GM21737 (cell line): Measurements from ENCODE around the gene TMCC3.
"Not testable (repeated sequence)": the region's sequence is repeated elsewhere in the genome, so short reads cannot be mapped to it uniquely, and the experiment has no call there.

Source experiments
- ATAC-seq: cut with Tn5 transposase; IDR thresholded peaks from one replicate; pipeline ENCODE4 v1.9.1; 2021; ENCODE audit warnings: mild to moderate bottlenecking, moderate library complexity; ENCODE audit not compliant: unreplicated experiment

The TMCC3 gene

DNA sequence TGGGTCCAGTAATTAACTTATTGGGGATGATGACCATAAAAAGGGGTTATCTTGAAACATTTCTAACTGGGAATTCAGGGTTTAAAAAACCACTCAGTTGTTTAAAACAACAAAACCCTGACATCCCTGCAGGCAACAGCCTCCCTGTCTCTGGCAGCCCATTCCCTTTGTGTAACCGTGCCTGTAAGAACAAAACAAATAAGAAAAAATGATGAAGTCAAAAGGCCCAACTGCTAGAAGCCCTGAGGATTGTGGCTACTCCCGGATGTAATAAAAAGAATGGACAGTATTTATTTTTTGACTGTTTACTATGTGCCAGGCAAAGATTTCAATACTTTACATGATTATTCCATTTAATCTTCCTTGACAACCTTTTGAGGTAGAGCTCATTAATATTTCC lies 75.3 kb downstream of the TMCC3 start:
- ATAC-seq = no peak

DNA sequence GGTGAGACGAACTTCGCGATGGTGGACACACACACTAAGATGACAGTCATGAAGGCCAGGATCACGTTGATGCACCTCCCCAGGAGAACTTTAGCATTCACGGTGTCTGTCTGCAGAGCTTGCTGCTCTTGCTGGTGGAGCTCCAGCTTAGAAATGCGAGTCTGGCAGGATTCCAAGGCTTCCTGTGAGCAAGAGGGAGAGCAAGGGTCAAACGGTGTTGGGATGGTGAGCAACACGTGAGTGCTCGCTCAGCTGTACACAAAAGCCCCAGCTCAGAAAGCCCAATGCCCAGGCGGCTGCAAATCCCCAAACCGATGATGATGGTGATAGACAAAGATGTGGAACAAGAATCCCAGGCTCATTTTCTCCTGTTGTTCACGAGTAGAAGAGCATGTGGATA lies 78.8 kb downstream of the TMCC3 start:
- ATAC-seq = no peak

DNA sequence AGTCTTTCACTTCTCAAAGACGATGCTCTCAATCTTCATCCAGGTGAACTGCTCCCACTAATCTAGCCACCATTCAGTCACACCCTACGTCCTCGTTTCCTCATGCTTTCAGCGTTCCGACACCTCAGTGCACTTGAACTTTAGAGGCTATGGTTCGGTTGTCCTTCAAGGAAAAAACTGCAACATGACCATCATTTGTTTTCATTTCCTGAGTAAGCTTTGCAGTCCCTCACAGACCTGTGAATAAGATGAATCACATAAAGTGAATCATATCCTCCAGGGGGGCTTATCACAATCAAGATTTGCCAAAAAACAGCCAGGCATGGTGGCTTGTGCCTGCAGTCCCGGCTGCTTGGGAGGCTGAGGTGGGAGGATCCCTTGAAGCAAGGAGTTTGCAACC lies 80.2 kb downstream of the TMCC3 start:
- no peak for ATAC-seq

DNA sequence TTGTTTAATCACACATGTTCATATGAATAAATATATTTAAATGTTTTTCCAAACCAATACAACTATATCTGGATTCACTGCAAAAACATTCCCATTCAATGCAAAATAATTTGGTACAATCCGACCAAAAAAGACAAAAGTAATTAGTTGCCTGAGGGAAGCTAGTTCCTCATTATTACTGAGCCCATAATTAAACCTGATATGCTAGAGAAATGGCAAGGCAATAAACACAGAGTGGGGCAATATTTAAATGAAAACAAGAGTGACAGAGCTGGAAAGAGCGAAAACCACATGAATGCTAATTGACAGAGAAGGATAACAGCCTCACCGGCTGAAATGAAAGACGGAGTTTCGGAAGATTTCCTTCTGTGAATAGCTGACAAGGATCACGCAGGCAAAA lies 82.6 kb downstream of the TMCC3 start:
- ATAC-seq = no peak

DNA sequence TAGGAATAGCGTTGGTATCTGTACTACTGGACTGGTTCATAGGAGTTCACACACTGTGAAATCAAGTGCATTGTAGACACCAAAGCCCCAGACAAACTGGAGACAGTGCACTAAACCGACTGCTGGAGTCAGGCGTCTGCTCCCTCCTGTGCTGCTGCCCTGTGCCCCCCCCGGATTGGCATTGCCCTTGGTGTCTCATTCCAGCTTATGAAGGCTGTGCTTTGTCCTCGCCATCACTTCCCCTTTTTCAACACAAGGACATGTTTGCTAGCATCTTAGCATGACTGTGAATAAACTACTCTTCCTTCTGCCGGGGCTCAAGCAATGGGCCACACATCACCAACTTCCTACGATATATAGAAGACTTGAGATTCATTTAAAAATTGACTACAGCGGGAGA lies 84.0 kb downstream of the TMCC3 start:
- no peak for ATAC-seq

DNA sequence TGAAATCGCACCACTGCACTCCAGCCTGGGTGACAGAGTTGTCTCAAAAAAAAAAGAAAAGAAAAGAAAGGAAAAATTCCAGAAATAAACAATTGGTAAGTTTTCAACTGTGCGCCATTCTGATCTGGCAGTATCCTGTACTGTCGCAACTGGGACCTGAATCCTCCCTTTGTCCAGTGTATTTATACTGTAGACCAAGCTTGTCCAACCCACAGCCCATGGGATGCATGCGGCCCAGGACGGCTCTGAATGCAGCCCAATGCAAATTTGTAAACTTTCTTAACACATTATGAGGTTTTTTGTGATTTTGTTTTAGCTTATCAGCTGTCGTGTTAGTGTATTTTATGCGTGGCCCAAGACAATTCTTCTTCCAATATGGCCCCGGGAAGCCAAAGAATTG lies 84.7 kb downstream of the TMCC3 start:
- no peak for ATAC-seq

DNA sequence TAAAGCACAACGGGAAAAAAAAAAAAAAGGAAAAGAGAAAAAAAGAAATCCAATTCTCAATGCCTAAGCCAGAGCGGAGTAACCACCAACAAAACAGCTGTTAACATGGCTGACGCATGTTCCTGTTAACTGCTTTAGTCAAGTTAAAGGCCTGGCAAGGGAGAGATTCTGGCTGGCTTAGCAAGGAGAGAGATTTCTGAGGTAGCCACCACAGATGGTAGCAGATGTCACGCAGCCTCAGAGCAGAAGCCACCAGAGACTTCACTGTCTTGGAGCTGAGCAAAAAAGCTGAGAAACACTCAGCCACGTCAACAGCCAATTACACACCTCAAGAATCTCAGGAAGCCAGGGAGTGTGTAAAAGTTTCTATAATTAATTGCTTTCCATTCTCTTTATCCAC lies 87.1 kb downstream of the TMCC3 start:
- no peak for ATAC-seq

DNA sequence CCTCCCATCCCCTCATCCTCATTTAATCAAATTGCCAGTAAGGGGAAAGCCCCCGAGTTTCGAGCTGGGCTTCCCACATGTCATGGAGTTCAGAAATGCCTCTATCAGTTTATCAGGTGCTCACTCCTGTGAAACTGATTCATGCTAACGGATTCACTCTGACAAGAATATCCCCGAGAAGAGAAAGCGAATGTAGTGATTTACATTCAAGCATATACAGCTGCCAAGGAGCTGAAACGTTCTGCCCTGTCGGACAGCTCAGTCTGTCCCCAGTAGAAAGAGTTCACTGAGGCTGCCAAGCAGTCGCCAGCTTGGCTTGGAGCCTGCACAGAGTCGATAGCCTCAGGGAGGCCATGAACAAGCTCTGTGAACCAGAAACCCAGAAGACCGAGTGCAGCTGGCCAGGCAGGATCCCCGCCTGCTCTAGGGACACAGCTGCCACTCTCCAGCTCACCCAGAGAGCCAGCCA lies 88.4 kb downstream of the TMCC3 start:
- peak; percentile 74 for ATAC-seq

DNA sequence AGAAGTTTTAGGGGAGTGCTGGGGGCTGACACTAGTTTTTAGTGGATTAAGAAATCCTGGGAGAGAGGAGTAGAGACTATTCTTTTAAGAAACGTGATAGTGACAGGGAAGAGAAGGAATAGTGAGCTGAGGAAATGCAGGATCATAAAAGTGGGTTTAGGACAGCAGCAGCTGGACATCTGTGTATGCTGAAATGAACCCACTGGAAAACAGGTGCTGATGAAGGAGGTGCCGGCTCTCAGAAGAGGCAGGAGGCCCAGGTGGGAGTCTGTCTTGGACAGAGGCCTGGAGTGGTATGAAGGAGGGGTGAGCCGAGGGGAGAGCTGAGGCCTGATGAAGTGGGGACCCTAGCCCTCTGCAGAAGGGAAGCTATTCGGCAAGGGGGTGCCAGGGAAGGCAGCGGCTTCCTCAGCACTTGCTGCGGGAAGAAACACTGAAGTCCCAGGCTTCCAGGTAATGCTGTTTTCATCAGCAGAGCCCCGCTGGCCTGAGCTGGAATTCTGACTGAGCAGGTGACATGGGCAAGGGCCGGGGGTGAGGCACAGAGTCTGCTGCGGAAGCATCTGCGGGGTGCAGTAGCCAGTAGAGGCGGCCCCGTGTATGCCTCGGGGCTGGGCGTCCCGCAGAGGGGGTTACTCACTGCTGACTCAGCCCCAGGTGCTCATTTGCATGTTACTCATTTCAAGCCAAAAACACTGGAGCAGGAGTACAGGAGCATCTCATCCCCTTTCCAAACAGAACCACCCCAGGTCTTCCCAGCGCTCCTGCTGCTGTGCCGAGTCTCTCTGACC lies 89.7 kb downstream of the TMCC3 start:
- peak; percentile 55 for ATAC-seq

DNA sequence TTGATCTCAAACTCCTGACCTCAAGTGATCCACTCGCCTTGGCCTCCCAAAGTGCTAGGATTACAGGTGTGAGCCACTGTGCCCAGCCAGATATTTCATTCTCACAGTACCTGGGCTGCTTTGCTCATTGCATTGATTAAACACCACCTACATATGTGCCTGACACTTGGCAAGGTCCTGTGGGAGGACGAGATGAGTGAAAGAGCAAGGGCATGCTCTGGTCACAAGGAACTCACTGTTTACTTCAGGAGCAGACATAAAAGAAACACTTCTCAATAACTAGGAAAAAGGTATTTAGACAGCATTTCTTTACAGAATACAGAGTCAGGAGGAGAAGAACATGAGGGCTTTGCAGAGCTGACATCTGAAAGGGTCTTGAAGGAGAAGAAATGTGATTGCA lies 91.7 kb downstream of the TMCC3 start:
- no peak for ATAC-seq

DNA sequence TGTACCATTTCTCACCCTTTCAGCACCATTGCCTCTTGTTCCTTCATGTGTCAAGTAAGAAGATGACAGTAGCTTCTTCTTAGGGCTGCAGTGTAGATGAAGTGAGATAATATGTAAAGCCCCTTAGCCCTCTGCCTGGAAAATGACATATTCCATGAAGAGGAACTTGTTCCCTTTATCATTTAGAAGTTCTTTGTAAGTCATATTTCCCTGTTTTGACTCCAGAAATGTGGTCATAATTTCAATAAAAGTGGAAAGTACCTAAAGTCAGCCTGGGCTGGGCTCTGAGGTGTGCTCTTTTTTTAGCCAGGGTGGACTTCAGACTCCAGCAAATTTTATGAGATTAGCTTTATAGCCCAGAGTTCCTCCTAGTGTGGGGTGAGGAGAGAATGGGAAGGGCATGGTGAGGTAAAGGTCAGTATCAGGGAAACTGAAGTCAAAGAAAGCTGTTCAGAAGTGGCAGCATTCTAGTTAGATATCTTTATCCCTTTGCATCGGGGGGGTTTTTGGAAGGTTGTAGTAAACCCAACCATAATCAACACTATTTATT lies 92.5 kb downstream of the TMCC3 start:
- ATAC-seq = no peak

DNA sequence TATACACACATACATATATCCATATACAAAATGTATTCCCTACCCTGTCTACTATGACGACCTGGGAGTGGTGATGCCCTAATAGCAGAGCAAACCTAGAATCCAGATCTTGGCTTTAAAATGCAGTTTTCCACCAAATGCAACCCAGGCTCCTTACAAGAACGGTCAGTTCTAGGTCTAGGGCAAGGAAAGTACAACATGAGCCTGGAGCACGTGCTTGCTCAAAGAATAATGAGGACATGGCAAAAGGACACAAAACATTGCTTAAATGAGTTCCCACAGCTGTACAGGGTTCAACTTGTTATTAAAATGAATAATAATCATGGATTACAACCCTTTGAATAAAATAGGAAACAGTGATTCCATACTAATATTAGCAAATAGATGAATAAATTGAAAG lies 94.7 kb downstream of the TMCC3 start:
- no peak for ATAC-seq

DNA sequence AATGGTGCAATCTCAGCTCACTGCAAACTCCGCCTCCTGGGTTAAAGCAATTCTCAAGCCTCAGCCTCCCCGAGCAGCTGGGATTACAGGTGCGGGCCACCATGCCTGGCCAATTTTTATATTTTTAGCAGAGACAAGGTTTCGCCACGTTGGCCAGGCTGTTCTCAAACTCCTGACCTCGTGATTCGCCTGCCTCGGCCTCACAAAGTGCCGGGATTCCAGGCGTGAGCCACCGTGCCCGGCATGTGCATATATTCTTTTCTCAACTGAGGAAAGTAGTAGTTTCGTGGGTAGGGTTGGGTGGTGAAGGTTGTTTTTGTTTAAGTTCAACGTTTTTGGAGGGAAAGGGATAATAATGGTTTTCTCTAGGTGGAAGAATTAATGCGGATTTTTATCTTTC lies 96.5 kb downstream of the TMCC3 start:
- no peak for ATAC-seq

DNA sequence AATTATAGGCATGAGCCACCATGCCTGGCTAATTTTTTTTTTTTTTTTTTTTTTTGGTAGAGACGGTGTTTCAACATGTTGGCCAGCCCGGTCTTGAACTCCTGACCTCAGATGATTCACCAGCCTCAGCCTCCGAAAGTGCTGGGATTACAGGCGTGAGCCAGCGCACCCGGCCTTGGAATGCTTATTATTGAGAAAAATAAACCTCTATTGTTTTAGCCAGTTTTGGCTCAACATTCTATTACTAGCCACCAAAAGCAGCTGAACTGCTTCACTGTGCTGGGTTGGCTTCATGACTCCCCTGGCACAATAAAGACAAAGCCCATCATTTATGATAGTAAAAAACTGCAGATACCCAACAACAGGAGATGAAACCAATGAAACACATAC lies 97.2 kb downstream of the TMCC3 start:
- ATAC-seq = no peak

DNA sequence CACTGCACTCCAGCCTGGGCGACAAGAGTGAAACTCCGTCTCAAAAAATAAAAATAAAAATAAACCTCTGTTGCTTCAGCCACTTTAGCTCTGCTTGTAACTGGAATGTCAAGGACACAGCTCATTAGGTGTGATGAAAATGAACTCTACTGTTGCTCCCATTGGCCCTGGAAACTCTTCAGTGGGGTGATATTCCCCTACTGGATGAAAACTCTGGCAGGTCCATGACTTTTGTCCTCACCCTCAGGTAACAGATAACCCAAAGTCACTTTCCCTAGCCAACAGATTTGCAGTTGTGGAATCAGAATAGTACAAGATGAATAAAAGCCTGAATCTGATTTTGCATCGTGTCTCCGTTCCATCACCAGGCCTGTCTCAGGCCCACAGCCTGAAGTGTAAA lies 98.5 kb downstream of the TMCC3 start:
- ATAC-seq = no peak

DNA sequence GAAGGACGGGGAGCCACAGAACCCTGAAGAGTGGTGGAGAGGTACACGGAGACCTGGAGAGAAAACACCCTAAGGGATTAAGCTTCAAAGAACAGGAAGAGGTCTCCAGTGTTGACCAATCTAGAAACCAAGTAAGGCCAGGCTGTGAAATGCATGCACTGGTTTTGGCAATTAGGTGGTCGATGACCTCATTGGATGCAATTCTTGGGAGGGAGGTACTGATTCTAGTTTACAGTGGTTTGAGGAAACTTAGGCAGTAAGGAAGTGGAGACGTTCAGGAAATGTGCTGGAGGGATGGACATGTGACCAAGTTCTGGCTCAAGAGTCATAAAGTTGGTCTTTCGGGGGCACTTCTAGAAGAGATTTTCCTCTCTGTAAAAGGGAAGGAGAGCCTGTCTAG lies 99.4 kb downstream of the TMCC3 start:
- no peak for ATAC-seq

DNA sequence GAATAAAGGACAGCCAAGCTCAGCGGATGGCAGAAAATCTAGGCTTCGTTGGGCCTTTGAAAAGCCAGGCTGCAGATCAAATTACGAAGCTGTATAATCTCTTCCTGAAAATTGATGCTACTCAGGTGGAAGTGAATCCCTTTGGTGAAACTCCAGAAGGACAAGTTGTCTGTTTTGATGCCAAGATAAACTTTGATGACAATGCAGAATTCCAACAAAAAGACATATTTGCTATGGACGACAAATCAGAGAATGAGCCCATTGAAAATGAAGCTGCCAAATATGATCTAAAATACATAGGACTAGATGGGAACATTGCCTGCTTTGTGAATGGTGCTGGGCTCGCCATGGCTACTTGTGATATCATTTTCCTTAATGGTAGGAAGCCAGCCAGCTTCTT lies 101.5 kb downstream of the TMCC3 start:
- not testable (repeated sequence) for ATAC-seq

DNA sequence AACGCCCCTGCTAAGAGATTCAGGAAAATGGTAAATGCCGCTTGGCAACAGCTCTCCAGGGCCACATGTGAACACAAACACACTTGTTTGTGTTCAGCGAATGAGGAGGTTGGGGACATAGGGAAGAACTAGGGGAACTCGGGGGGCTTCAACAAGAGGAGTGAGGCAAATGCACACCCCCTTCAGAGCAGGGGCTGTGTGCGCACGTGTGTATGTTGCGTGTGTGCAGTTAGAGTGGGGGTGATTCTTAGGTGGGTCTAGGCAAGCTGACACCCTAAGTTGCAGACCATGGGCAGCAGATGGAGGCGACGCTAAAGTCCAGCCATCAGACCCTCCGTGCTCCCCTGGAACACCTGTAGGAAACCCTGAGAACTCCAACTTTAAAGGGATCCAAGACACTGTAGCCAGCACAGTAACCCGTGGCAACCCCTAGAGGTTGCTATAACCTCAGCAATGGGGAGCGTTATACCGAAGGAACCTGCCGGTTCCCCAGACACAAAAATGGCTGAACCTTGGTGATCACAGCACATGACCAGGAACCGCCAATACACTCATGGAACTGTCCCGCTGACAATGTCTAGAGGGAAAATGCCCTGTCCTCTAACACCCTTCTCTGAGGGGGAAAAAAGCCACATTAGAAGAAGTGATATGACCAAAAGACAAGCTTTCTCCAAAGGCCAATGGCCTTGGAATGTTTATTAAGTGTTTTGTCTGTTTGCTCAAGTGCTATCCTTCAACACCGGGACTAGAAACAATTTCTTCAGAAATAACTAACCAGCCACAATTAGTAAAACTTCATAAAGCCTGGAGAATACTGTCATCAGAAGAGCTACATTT lies 104.2 kb downstream of the TMCC3 start:
- no peak for ATAC-seq

DNA sequence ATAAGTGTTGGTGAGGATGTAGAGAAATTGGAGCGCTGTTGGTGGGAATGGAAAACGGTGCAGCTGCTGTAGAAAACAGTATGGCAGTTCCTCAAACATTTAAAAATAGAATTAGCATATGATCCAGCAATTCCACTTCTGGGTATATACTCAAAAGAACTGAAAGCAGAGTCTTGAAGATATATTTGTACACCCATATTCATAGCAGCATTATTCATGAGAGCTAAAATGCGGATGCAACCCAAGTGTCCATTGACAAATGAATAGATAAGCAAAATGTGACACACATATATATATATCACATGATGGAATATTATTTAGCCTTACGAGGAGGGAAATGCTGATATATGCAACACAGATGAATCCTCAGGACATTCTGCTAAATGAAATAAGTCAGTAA lies 106.0 kb downstream of the TMCC3 start:
- no peak for ATAC-seq

DNA sequence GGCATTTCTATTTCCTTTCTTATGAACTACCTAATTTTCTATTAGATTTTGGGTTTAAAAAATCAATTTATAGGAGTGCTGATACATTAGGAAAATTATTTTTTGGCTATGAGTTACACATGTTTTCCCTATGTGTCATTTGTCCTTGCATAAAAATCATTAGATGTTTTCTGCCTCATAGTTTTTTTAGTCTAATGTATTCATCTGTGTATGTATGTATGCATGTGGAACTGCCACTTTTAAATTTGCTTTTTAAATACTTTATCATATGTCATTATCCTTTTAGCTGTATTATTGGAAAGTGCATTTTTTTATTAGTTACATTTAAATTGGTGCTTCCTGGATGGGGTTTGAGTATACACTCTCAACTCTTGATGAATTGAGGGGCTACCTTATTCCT lies 112.0 kb downstream of the TMCC3 start:
- no peak for ATAC-seq

DNA sequence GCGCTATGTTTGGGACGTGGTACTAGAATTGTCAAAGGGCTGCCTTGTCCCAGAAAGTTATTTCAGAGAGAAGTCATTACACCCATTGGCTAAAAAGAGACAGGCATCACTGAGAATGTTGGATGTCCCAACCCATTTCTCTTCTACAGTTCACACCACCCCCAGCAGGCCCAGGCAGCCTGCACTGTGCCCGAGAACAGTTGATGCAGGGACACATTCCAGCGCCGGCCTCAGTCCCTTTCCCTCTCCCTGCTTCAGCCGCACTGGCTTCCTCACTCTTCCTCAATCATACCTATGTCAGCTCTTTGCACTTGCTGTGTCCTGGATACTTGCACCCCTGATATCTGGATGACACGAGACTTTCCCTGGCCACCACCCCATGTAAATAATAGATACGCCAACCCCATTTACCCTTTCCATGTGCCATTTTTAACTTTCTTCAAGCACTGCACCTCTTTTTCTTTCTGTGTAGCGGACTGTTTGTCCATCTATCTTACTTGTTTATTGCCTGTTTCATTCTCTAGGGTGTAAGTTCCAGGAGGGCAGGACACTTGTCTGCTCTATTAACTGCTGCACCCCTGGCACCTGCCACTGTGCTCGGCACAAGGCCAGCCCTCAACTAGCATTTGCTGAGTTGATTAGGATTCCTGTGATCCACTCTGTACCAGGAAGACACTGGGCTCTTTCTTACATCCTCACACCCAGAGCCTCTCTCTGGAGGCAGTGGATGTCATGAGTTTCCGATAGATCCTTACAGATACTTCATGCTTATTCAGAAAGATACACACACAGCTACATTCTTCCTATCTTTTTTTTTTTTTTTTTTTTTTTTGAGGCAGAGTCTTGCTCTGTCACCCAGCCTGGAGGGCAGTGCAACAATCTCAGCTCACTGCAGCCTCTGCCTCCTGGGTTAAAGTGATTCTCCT lies 114.1 kb downstream of the TMCC3 start:
- no peak for ATAC-seq
